Measurements from ENCODE around the gene WASF2. TPM values are rescaled to one million over a fixed set of nuclear protein-coding genes. Genes with fewer than 3 reads are reported as not detected.

Gene WASF2
- total RNA-seq, 1 donor from 2014 or later = 51.2 TPM

GRCh38 chr1:27513958-27514357 lies 24.0 kb upstream of the WASF2 start:
- intact Hi-C loops (cut with micrococcal nuclease) = no loop called here
- H3K4me3 ChIP-seq = no peak overlapping the region
- H3K9me3 ChIP-seq (replicated peaks) = no peaks in the 10 kb centered on the region
- no peaks in the 10 kb centered on the region for H3K36me3 ChIP-seq
- H3K4me1 ChIP-seq = peaks cover 52% of the 10 kb centered on the region
- peak; percentile 55 for DNase-seq
- no peak for TF ChIP-seq CTCF (IDR thresholded peaks at IDR 0.05; ENCODE audit: borderline replicate concordance)
- no peaks in the 10 kb centered on the region for H3K27me3 ChIP-seq (ENCODE audit: low read depth)
- peak overlapping the region; percentile 72 for H3K27ac ChIP-seq (replicated peaks)

- Histone ChIP-seq H3K9me3 (replicated peaks) (no peaks in the 10 kb centered on the region), H3K4me3 (no peak overlapping the region), H3K27ac (replicated peaks) (peak overlapping the region; percentile 72), H3K4me1 (peaks cover 48% of the 10 kb centered on the region), H3K36me3 (no peaks in the 10 kb centered on the region), H3K27me3 (ENCODE audit: low read depth) (no peaks in the 10 kb centered on the region)
- intact Hi-C loops (cut with micrococcal nuclease) = no loop called here
- no peak for TF ChIP-seq CTCF (IDR thresholded peaks at IDR 0.05; ENCODE audit: borderline replicate concordance)
- DNase-seq = peak; percentile 46
Observed at GRCh38 chr1:27513528-27513927, 23.6 kb upstream of the WASF2 start.

GRCh38 chr1:27509127-27510080 lies 19.4 kb upstream of the WASF2 start:
- Histone ChIP-seq H3K36me3 (no peaks in the 10 kb centered on the region), H3K27me3 (ENCODE audit: low read depth) (no peaks in the 10 kb centered on the region), H3K4me3 (no peak overlapping the region), H3K9me3 (replicated peaks) (no peaks in the 10 kb centered on the region), H3K27ac (replicated peaks) (peak overlapping the region; percentile 33), H3K4me1 (peaks cover 28% of the 10 kb centered on the region)
- DNase-seq = no peak
- no peak for TF ChIP-seq CTCF (IDR thresholded peaks at IDR 0.05; ENCODE audit: borderline replicate concordance)
- intact Hi-C loops (cut with micrococcal nuclease) = no loop called here

- Histone ChIP-seq H3K4me1 (peaks cover 28% of the 10 kb centered on the region), H3K4me3 (no peak overlapping the region), H3K36me3 (no peaks in the 10 kb centered on the region), H3K27ac (replicated peaks) (peak overlapping the region; percentile 33), H3K9me3 (replicated peaks) (no peaks in the 10 kb centered on the region), H3K27me3 (ENCODE audit: low read depth) (no peaks in the 10 kb centered on the region)
- DNase-seq = no peak
- no peak for TF ChIP-seq CTCF (IDR thresholded peaks at IDR 0.05; ENCODE audit: borderline replicate concordance)
- intact Hi-C loops (cut with micrococcal nuclease) = no loop called here
Observed at GRCh38 chr1:27507960-27508665, 18.1 kb upstream of the WASF2 start.

- peaks cover 29% of the 10 kb centered on the region for H3K4me1 ChIP-seq
- H3K9me3 ChIP-seq (replicated peaks) = no peaks in the 10 kb centered on the region
- no peaks in the 10 kb centered on the region for H3K27me3 ChIP-seq (ENCODE audit: low read depth)
- intact Hi-C loops (cut with micrococcal nuclease) = no loop called here
- no peak overlapping the region for H3K4me3 ChIP-seq
- H3K36me3 ChIP-seq = no peaks in the 10 kb centered on the region
- no peak for DNase-seq
- no peak for TF ChIP-seq CTCF (IDR thresholded peaks at IDR 0.05; ENCODE audit: borderline replicate concordance)
- peak overlapping the region; percentile 99 for H3K27ac ChIP-seq (replicated peaks)
Observed at GRCh38 chr1:27506703-27507102, 16.7 kb upstream of the WASF2 start.
